IMR-90 (cell line): Measurements from ENCODE around the gene ZNF575. TPM values are rescaled to one million over a fixed set of nuclear protein-coding genes. Genes with fewer than 3 reads are reported as not detected.
"Not testable (repeated sequence)": the region's sequence is repeated elsewhere in the genome, so short reads cannot be mapped to it uniquely, and the experiment has no call there.

ENCODE experiments used
- ATAC-seq: fragments of 200-7000 bp; cut with Tn5 transposase; 2 replicates; pipeline ENCODE4 v1.9.1; 2020; ENCODE audit warnings: low read depth, mild to moderate bottlenecking, moderate library complexity
- BruUV-seq: library from RNA; stranded (reverse); fragments of 400-500 nt; replicated peaks from 2 replicates; lab custom pipeline; 2021; lab: Mats Ljungman, UMichigan
- CTCF ChIA-PET: fragments of 300-600 bp; formaldehyde crosslinking; extraction: SDS; loops from one replicate; lab custom pipeline; 2021; ENCODE audit warnings: antibody characterized with exemption; lab: Yijun Ruan, JAX
- POLR2A ChIA-PET: fragments of 300-600 bp; sonication (Branson Sonifier 250); formaldehyde crosslinking; loops from one replicate; lab custom pipeline; 2022; ENCODE audit warnings: antibody characterized with exemption; ENCODE audit not compliant: unreplicated experiment; lab: Charles Lee
- DNase-seq: peaks from one replicate; pipeline ENCODE4 v3.0.0; 2013
- H2AFZ ChIP-seq: replicated peaks from 2 replicates; pipeline ENCODE3; 2013; ENCODE audit warnings: low read length, mild to moderate bottlenecking; ENCODE audit not compliant: poor library complexity
- H2AK5ac ChIP-seq: 2 replicates; pipeline ENCODE4 v1.6.1; 2013; ENCODE audit warnings: low read depth, low read length, inconsistent platforms
- H2AK9ac ChIP-seq: replicated peaks from 2 replicates; pipeline ENCODE3; 2013; ENCODE audit warnings: mild to moderate bottlenecking, low read depth, low read length, moderate library complexity; ENCODE audit not compliant: poor library complexity
- H2BK120ac ChIP-seq: 2 replicates; pipeline ENCODE4 v1.6.1; 2013; ENCODE audit warnings: low read depth, low read length, inconsistent platforms
- H2BK15ac ChIP-seq: 3 replicates; pipeline ENCODE4 v1.6.1; 2013; ENCODE audit warnings: low read depth, low read length, inconsistent platforms
- H2BK20ac ChIP-seq: 2 replicates; pipeline ENCODE4 v1.6.1; 2013; ENCODE audit warnings: low read depth, mild to moderate bottlenecking, inconsistent platforms, low read length, moderate library complexity
- H2BK5ac ChIP-seq: 2 replicates; pipeline ENCODE4 v1.6.1; 2013; ENCODE audit warnings: mild to moderate bottlenecking, low read depth, low read length, inconsistent platforms; ENCODE audit not compliant: poor library complexity, severe bottlenecking
- H3K14ac ChIP-seq: replicated peaks from 2 replicates; pipeline ENCODE4 v1.6.1; 2013; ENCODE audit warnings: low read depth, low read length, inconsistent platforms
- H3K18ac ChIP-seq: 2 replicates; pipeline ENCODE4 v1.6.1; 2013; ENCODE audit warnings: low read depth, low read length, control low read depth
- H3K23ac ChIP-seq: 2 replicates; pipeline ENCODE4 v1.6.1; 2013; ENCODE audit warnings: low read depth, low read length, inconsistent platforms
- H3K27ac ChIP-seq: 2 replicates; pipeline ENCODE4 v1.5.1; 2013; ENCODE audit warnings: mild to moderate bottlenecking, control low read depth, low read length; ENCODE audit not compliant: insufficient read depth
- H3K27me3 ChIP-seq: 2 replicates; pipeline ENCODE4 v1.6.1; 2013; ENCODE audit warnings: low read length; ENCODE audit not compliant: control insufficient read depth, insufficient read depth
- H3K36me3 ChIP-seq: 2 replicates; pipeline ENCODE4 v1.6.1; 2013; ENCODE audit warnings: low read length, mixed read lengths; ENCODE audit not compliant: control insufficient read depth, insufficient read depth
- H3K4ac ChIP-seq: 2 replicates; pipeline ENCODE4 v1.6.1; 2013; ENCODE audit warnings: low read depth, low read length, inconsistent platforms
- H3K4me1 ChIP-seq: 2 replicates; pipeline ENCODE4 v1.6.1; 2013; ENCODE audit warnings: low read length, mixed read lengths; ENCODE audit not compliant: control insufficient read depth, insufficient read depth
- H3K4me2 ChIP-seq: 2 replicates; pipeline ENCODE4 v1.6.1; 2013; ENCODE audit warnings: low read depth, mild to moderate bottlenecking, control low read depth, low read length, moderate library complexity
- H3K4me3 ChIP-seq: 2 replicates; pipeline ENCODE4 v1.5.1; 2013; ENCODE audit warnings: low read depth, mild to moderate bottlenecking, control low read depth, low read length, moderate library complexity; ENCODE audit not compliant: insufficient read depth
- H3K56ac ChIP-seq: 2 replicates; pipeline ENCODE4 v1.6.1; 2013; ENCODE audit warnings: low read length, inconsistent platforms; ENCODE audit not compliant: insufficient read depth; ENCODE audit errors: extremely low read depth
- H3K79me1 ChIP-seq, 2 experiments: 2 replicates each; pipeline ENCODE4 v1.6.1; 2013; ENCODE audit warnings: low read length in 2 of 2, inconsistent platforms in 1 of 2, low read depth in 1 of 2
- H3K9ac ChIP-seq: 2 replicates; pipeline ENCODE4 v1.6.1; 2013; ENCODE audit warnings: low read depth, low read length, control low read depth
- H3K9me1 ChIP-seq: 2 replicates; pipeline ENCODE4 v1.6.1; 2013; ENCODE audit warnings: low read length, inconsistent platforms; ENCODE audit not compliant: insufficient read depth
- H3K9me3 ChIP-seq: 2 replicates; pipeline ENCODE4 v1.6.1; 2013; ENCODE audit warnings: low read length; ENCODE audit not compliant: control insufficient read depth, insufficient read depth
- H4K20me1 ChIP-seq: 2 replicates; pipeline ENCODE4 v1.6.1; 2013; ENCODE audit warnings: low read length, inconsistent platforms; ENCODE audit not compliant: insufficient read depth
- H4K5ac ChIP-seq: 2 replicates; pipeline ENCODE4 v1.6.1; 2013; ENCODE audit warnings: mild to moderate bottlenecking, low read depth, low read length, control low read depth
- H4K8ac ChIP-seq, 2 experiments: 2 replicates each; pipeline ENCODE4 v1.6.1; 2013; ENCODE audit warnings: low read depth in 2 of 2, low read length in 2 of 2, control low read depth in 1 of 2, inconsistent platforms in 1 of 2
- H4K91ac ChIP-seq: 2 replicates; pipeline ENCODE4 v1.6.1; 2013; ENCODE audit warnings: low read depth, low read length, inconsistent platforms; ENCODE audit not compliant: insufficient read depth
- dilution Hi-C: fragments of 300-500 bp; cut with HindIII; formaldehyde crosslinking; loops from one replicate; pipeline ENCODE4 v1.14.3; 2018; ENCODE audit warnings: low sequenced_read_pairs; ENCODE audit not compliant: unreplicated experiment
- in situ Hi-C: fragments of 300-500 bp; cut with MboI; formaldehyde crosslinking; loops from 3 replicates; pipeline ENCODE4 v1.14.3; 2019; ENCODE audit warnings: low sequenced_read_pairs, inconsistent platforms, mixed read lengths
- intact Hi-C: fragments of 100-400 bp; cut with micrococcal nuclease; formaldehyde crosslinking; loops from 2 replicates; pipeline ENCODE4 v1.10.0; 2022
- polyA plus RNA-seq, 3 experiments: library from polyadenylated mRNA; depleted of rRNA; stranded (reverse); fragments of >200 nt; gene quantifications; 2 replicates each; pipeline ENCODE4 v1.2.3, GENCODE V29; 2012; ENCODE audit warnings: low replicate concordance in 1 of 3
- total RNA-seq: library from RNA; depleted of rRNA; stranded (reverse); fragments of >200 nt; gene quantifications from 2 replicates; pipeline ENCODE4 v1.2.3, GENCODE V29; 2012

The ZNF575 gene
- total and polyA plus RNA-seq, 2 of the 4 experiments (the other 2 are of a cell fraction): 0.77 TPM; not detected in 1

DNA sequence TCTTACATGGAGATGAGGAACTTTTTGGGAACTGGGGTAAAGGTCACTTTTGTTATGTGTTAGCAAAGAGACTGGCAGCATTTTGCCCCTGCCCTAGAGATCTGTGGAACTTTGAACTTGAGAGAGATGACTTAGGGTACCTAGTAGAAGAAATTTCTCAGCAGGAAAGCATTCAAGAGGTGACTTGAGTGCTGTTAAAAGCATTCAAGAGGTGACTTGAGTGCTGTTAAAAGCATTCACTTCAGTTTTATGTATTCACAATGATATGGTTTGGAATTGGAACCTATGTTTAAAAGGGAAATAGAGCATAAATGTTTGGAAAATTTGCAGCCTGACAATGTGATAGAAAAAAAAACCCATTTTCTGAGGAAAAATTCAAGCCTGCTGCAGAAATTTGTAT, 20.6 kb upstream of the ZNF575 start:
- H4K8ac ChIP-seq, H3K4me1 ChIP-seq, in situ Hi-C loops, H3K4ac ChIP-seq, H3K4me2 ChIP-seq, H3K56ac ChIP-seq, H3K27ac ChIP-seq, H3K14ac ChIP-seq, H3K4me3 ChIP-seq, H3K27me3 ChIP-seq, H4K91ac ChIP-seq, CTCF ChIA-PET, H2BK20ac ChIP-seq, H3K9me1 ChIP-seq, H2BK5ac ChIP-seq, H4K20me1 ChIP-seq, BruUV-seq, H3K9me3 ChIP-seq, H2AK5ac ChIP-seq, H2AK9ac ChIP-seq, POLR2A ChIA-PET, H2AFZ ChIP-seq, H2BK15ac ChIP-seq, DNase-seq, H3K9ac ChIP-seq, ATAC-seq, H2BK120ac ChIP-seq, intact Hi-C loops, H3K18ac ChIP-seq, dilution Hi-C loops, H3K23ac ChIP-seq, H4K5ac ChIP-seq: not testable (repeated sequence)
- H3K36me3 ChIP-seq: peaks cover 19% of the 10 kb centered on the region
- H3K79me1 ChIP-seq: peaks cover 7 to 16% of the 10 kb centered on the region in 2 experiments; a peak in 3 of 4 replicates
